Adrenal gland (tissue), 12 donors: Measurements from ENCODE around the gene CAND2. TPM values are rescaled to one million over a fixed set of nuclear protein-coding genes. Genes with fewer than 3 reads are reported as not detected.
"Not testable (repeated sequence)": the region's sequence is repeated elsewhere in the genome, so short reads cannot be mapped to it uniquely, and the experiment has no call there.

ENCODE experiments used
- DNase-seq, 7 donors: peaks; one replicate each; pipeline ENCODE4 v3.0.0-alpha.2; 2019 to 2020
- H3K27ac ChIP-seq, 5 donors: fragments of 200-600 bp; sonication (generic) in 4 of 5; 1 replicate in 3 of 5; 2 replicates in 2 of 5; pipeline versions ENCODE4 v1.5.1 to v1.8.0; 2016 to 2020; ENCODE audit warnings: mild to moderate bottlenecking in 1 of 5
- H3K27me3 ChIP-seq: fragments of 200-600 bp; 2 replicates; pipeline ENCODE4 v1.8.0; 2021
- H3K36me3 ChIP-seq, 2 donors: fragments of 200-600 bp; replicated peaks in 1 of 2; 1 replicate in 1 of 2; 2 replicates in 1 of 2; pipeline versions ENCODE4 v1.5.1 to v1.8.0; 2018 to 2022
- H3K4me1 ChIP-seq, 2 donors: fragments of 200-600 bp; replicated peaks in 1 of 2; 1 replicate in 1 of 2; 2 replicates in 1 of 2; pipeline versions ENCODE4 v1.5.1 to v1.8.0; 2018 to 2021
- H3K4me3 ChIP-seq, 4 donors: fragments of 200-600 bp; sonication (generic) in 3 of 4; one replicate each; pipeline ENCODE4 v1.5.1; 2016 to 2018
- H3K9me3 ChIP-seq, 3 donors: fragments of 200-600 bp; sonication (generic) in 1 of 3; replicated peaks in 1 of 3; 1 replicate in 2 of 3; 2 replicates in 1 of 3; pipeline versions ENCODE4 v1.5.1 to v1.8.0; 2016 to 2021
- POLR2A ChIP-seq, 2 donors: fragments of 450-650 bp; IDR thresholded peaks; one replicate each; pipeline ENCODE4 v1.6.1; 2017; ENCODE audit warnings: antibody characterized with exemption in 2 of 2, mild to moderate bottlenecking in 2 of 2, moderate library complexity in 1 of 2
- WGBS, 4 donors: extraction: QIAGEN DNeasy Blood & Tissue Kit in 2 of 4; methylation state at CpG; one replicate each; pipeline versions ENCODE4 v1.1.5 to v1.1.7; 2013 to 2017; 5-methylcytosine and 5-hydroxymethylcytosine counted together
- intact Hi-C, 2 donors: fragments of 100-400 bp; cut with DNase I; formaldehyde crosslinking; loops; one replicate each; pipeline versions ENCODE4 v1.14.1 to v1.15.0; 2022 to 2023
- polyA plus RNA-seq, 3 donors: library from polyadenylated mRNA; stranded (reverse); fragments of 200-250 nt in 2 of 3; fragments of 350-450 nt in 1 of 3; fragmentation: Illumina TruSeq in 1 of 3; extraction: RNeasy Lipid Tissue Mini Kit (QIAGEN cat#74804) in 1 of 3; gene quantifications; one replicate each; pipeline ENCODE4 v1.2.3, GENCODE V29; 2013 to 2014
- total RNA-seq, 9 donors: library from RNA; depleted of rRNA in 4 of 9; stranded (reverse); fragments of >200 nt in 4 of 9; fragments of 120-200 nt in 1 of 9; fragmentation: NEBNext Ultra II Directional in 1 of 9; extraction: Animal tissue kit (Norgen Biotek cat#: 25700) in 1 of 9; gene quantifications; one replicate each; pipeline versions ENCODE4 v1.1.0 to v1.2.4, GENCODE V29; 2013 to 2023
- TF ChIP-seq, protein P1 (sequence below), 6 experiments: fragments of 450-650 bp in 4 of 6; fragments of 200-600 bp in 2 of 6; sonication (generic) in 1 of 6; IDR thresholded peaks; 1 replicate in 5 of 6; 2 replicates in 1 of 6; pipeline versions ENCODE4 v1.5.1 to v1.8.0; 2016 to 2021; ENCODE audit warnings: antibody characterized with exemption in 6 of 6, mild to moderate bottlenecking in 2 of 6, moderate library complexity in 1 of 6
- donor health status: healthy with polysubstance abuse.
- donor health status: Bipolar disorder and iron deficiency.
- donor health status: DM: yes; HTN: yes; CAD: no.
- donor health status: DM: no; HTN: no; CAD: no.
- donor health status: DM: no; HTN: no; CAD: no.
- donor health status: DM: yes; HTN: yes; CAD: no.

The CAND2 gene
- total and polyA plus RNA-seq, 12 donors, result 1.1 to 17.9 (median 7.6) TPM

DNA sequence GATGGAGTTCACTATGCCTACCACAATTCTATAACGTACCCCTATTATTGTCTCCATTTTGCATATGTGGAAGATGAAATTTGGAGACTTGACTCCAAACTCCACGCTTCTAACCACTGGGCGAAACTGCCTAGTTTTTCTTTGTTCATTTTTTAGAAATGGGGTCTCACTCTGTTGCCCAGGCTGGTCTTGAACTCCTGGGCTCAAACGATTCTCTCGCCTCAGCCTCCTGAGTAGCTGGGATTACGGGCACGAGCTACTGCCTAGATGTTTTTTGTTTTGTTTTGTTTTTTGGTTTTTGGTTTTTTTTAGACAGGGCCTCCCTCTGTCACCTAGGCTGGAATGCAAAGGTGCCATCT lies 45.5 kb downstream of the CAND2 start:
- Histone ChIP-seq H3K4me3 (peak overlapping the region in 1 of 4 donors; percentile 89), H3K9me3 (no peaks in the 10 kb centered on the region), H3K4me1 (peaks cover 11 to 34% of the 10 kb centered on the region in 2 donors), H3K27ac (peak overlapping the region in 4 of 5 donors; percentile 87 to 97 (median 93)), H3K27me3 (no peaks in the 10 kb centered on the region), H3K36me3 (peaks cover 0 to 31% of the 10 kb centered on the region in 2 donors)
- DNase-seq, result no peak
- intact Hi-C loops, result no loop called here
- 35 to 43% (median 43%) methylated on average over 7 of the region's 7 CpGs for WGBS, 4 donors
- TF ChIP-seq POLR2A (IDR thresholded peaks at IDR 0.05), result no peak
- TF ChIP-seq, protein P1, sequence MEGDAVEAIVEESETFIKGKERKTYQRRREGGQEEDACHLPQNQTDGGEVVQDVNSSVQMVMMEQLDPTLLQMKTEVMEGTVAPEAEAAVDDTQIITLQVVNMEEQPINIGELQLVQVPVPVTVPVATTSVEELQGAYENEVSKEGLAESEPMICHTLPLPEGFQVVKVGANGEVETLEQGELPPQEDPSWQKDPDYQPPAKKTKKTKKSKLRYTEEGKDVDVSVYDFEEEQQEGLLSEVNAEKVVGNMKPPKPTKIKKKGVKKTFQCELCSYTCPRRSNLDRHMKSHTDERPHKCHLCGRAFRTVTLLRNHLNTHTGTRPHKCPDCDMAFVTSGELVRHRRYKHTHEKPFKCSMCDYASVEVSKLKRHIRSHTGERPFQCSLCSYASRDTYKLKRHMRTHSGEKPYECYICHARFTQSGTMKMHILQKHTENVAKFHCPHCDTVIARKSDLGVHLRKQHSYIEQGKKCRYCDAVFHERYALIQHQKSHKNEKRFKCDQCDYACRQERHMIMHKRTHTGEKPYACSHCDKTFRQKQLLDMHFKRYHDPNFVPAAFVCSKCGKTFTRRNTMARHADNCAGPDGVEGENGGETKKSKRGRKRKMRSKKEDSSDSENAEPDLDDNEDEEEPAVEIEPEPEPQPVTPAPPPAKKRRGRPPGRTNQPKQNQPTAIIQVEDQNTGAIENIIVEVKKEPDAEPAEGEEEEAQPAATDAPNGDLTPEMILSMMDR (IDR thresholded peaks at IDR 0.05), result peak in 2 of 6 experiments; percentile 18 to 48

DNA sequence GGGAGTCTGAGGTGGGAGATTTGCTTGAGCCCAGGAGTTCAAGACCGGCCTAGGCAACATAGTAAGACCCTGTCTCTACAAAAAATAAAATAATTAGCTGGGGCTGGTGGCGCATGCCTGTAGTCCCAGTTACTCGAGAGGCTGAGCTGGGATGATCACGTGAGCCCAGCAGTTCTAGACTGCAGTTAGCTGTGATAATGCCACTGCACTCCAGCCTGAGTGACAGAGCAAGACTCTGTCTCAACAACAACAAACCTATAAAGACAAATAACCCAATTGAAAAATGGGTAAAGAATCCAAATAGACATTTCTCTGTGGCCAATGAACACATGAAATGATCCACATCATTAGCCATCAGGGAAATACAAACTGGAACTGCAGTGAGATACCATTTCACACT lies 46.0 kb downstream of the CAND2 start:
- peaks cover 0 to 26% of the 10 kb centered on the region in 2 donors for H3K36me3 ChIP-seq
- H3K27me3 ChIP-seq, result no peaks in the 10 kb centered on the region
- TF ChIP-seq, protein P1 (IDR thresholded peaks at IDR 0.05), result no peak
- TF ChIP-seq POLR2A (IDR thresholded peaks at IDR 0.05), result no peak
- WGBS, 4 donors, result 84 to 97% (median 95%) methylated on average over 4 of the region's 4 CpGs
- intact Hi-C loops, result no loop called here
- H3K27ac ChIP-seq, result no peak overlapping the region
- H3K4me1 ChIP-seq, result peaks cover 11 to 30% of the 10 kb centered on the region in 2 donors
- H3K4me3 ChIP-seq, result no peak overlapping the region
- DNase-seq, result no peak
- no peaks in the 10 kb centered on the region for H3K9me3 ChIP-seq

DNA sequence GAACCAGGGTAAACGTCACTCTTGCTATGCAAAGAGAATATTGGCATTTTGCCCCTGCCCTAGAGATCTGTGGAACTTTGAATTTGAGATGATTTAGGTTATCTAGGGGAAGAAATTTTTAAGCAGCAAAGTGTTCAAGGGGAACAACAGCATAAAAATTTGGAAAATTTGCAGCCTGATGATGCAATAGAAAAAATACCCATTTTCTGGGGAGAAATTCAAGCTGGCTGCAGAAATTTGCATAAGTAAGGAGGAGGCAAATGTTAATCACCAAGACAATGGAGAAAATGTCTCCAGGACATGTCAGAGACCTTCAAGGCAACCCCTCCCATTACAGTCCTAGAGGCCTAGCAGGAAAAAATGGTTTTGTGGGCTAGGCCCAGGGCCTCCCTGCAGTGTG lies 49.3 kb downstream of the CAND2 start:
- H3K36me3 ChIP-seq, result no peaks in the 10 kb centered on the region
- H3K27me3 ChIP-seq, result no peaks in the 10 kb centered on the region
- no peaks in the 10 kb centered on the region for H3K9me3 ChIP-seq
- H3K4me1 ChIP-seq, result no peaks in the 10 kb centered on the region
- no peak overlapping the region for H3K4me3 ChIP-seq
- 63 to 82% (median 74%) methylated on average over 1 of the region's 1 CpG for WGBS, 4 donors
- DNase-seq, result no peak
- H3K27ac ChIP-seq, result no peak overlapping the region
- no peak for TF ChIP-seq POLR2A (IDR thresholded peaks at IDR 0.05)
- TF ChIP-seq, protein P1 (IDR thresholded peaks at IDR 0.05), result no peak
- intact Hi-C loops, result no loop called here

DNA sequence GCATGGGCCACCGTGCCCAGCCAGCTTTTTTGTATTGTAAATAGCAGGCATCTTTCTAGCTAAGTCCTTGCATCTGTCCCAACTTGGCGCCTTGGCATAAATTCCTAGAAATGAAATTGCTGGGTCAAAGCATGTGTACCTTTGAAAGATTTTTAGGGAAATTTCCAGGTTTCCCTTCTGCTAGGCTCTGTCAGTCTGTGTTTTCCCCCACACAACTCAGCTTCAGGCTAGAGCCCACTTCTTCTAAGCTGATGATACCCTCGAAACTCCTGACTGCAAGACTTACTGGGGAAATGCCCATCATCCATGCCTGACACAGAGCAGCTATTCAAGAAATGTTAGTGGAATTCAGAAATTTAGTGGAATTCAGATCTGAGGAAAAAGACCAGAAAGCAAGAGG lies 55.7 kb downstream of the CAND2 start:
- DNase-seq, result no peak
- no peaks in the 10 kb centered on the region for H3K9me3 ChIP-seq
- no peak overlapping the region for H3K27ac ChIP-seq
- TF ChIP-seq POLR2A (IDR thresholded peaks at IDR 0.05), result no peak
- TF ChIP-seq, protein P1 (IDR thresholded peaks at IDR 0.05), result no peak
- intact Hi-C loops, result no loop called here
- no peak overlapping the region for H3K4me3 ChIP-seq
- H3K27me3 ChIP-seq, result no peaks in the 10 kb centered on the region
- no peaks in the 10 kb centered on the region for H3K36me3 ChIP-seq
- WGBS, 4 donors, result 83 to 85% (median 84%) methylated on average over 3 of the region's 3 CpGs
- no peaks in the 10 kb centered on the region for H3K4me1 ChIP-seq

DNA sequence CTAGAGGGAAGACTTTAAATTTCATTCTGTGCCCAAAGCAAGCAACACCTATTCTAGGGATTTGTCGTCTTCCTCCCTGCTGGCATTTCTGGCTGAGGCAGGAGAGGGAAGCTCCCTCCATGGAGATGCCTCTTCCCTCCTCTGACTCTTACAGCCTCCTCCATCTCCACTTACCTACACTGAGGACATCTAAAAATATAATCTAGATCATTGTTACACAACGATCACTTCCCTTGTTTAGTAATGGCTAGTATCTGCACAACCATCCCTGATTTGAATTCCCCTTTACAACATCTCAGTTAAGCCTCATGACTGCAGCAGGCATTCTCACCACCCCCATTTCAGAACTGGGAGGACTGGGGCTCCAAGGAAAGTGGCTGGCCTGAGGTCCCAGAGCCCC lies 57.4 kb downstream of the CAND2 start:
- H3K4me1 ChIP-seq, intact Hi-C loops, H3K36me3 ChIP-seq, H3K4me3 ChIP-seq, DNase-seq, H3K27ac ChIP-seq, H3K27me3 ChIP-seq, H3K9me3 ChIP-seq: not testable (repeated sequence)
- 75 to 83% (median 81%) methylated on average over 2 of the region's 2 CpGs for WGBS, 4 donors
